A172 (cell line): ENCODE measurements around the gene SMAD9. TPM values are rescaled to one million over a fixed set of nuclear protein-coding genes. Genes with fewer than 3 reads are reported as not detected.
"Not testable (repeated sequence)": the region's sequence is repeated elsewhere in the genome, so short reads cannot be mapped to it uniquely, and the experiment has no call there.

Experiments used
- DNase-seq: peaks from one replicate; pipeline ENCODE4 v3.0.0-alpha.2; 2015; ENCODE audit warnings: low spot score
- total RNA-seq: library from RNA; depleted of rRNA; stranded (reverse); fragments of >200 nt; shearing (Covaris generic); gene quantifications from 2 replicates; pipeline ENCODE4 v1.2.3, GENCODE V29; 2014

SMAD9 gene
- total RNA-seq, 1 experiment from 2014 or later = 5.2 TPM

GRCh38 chr13:36912369-36912768 lies 7.7 kb downstream of the SMAD9 start:
- DNase-seq = no peak

GRCh38 chr13:36910545-36910944 lies 9.5 kb downstream of the SMAD9 start:
- DNase-seq = no peak

GRCh38 chr13:36907821-36908220 lies 12.2 kb downstream of the SMAD9 start:
- DNase-seq = no peak

GRCh38 chr13:36907266-36907665 lies 12.8 kb downstream of the SMAD9 start:
- no peak for DNase-seq

GRCh38 chr13:36905944-36906343 lies 14.1 kb downstream of the SMAD9 start:
- DNase-seq = no peak

- no peak for DNase-seq
Measured at GRCh38 chr13:36903925-36904595, 16.0 kb downstream of the SMAD9 start.

- no peak for DNase-seq
Measured at GRCh38 chr13:36897054-36897616, 22.9 kb downstream of the SMAD9 start.

- DNase-seq = no peak
Measured at GRCh38 chr13:36891752-36892151, 28.3 kb downstream of the SMAD9 start.

GRCh38 chr13:36888645-36889044 lies 31.4 kb downstream of the SMAD9 start:
- no peak for DNase-seq

- DNase-seq = no peak
Measured at GRCh38 chr13:36887758-36888521, 32.1 kb downstream of the SMAD9 start.

- no peak for DNase-seq
Measured at GRCh38 chr13:36885901-36886300, 34.1 kb downstream of the SMAD9 start.

GRCh38 chr13:36884235-36884634 lies 35.8 kb downstream of the SMAD9 start:
- DNase-seq = no peak

- DNase-seq = no peak
Measured at GRCh38 chr13:36883824-36884223, 36.2 kb downstream of the SMAD9 start.

- not testable (repeated sequence) for DNase-seq
Measured at GRCh38 chr13:36883392-36883791, 36.6 kb downstream of the SMAD9 start.

- DNase-seq = no peak
Measured at GRCh38 chr13:36882829-36883390, 37.1 kb downstream of the SMAD9 start.

- DNase-seq = no peak
Measured at GRCh38 chr13:36880961-36881360, 39.1 kb downstream of the SMAD9 start.

GRCh38 chr13:36879218-36879938 lies 40.7 kb downstream of the SMAD9 start:
- DNase-seq = no peak

GRCh38 chr13:36875961-36876360 lies 44.1 kb downstream of the SMAD9 start:
- no peak for DNase-seq

GRCh38 chr13:36875431-36875830 lies 44.6 kb downstream of the SMAD9 start:
- no peak for DNase-seq

GRCh38 chr13:36872621-36873020 lies 47.4 kb downstream of the SMAD9 start:
- DNase-seq = no peak

- DNase-seq = no peak
Measured at GRCh38 chr13:36870050-36870692, 49.9 kb downstream of the SMAD9 start.

- no peak for DNase-seq
Measured at GRCh38 chr13:36866232-36866631, 53.8 kb downstream of the SMAD9 start.
